HL-60 (cell line): ENCODE measurements around the gene PNLIPRP1.

Source experiments
- DNase-seq, 2 experiments: peaks; one replicate each; pipeline ENCODE4 v3.0.0-alpha.2; 2010 to 2020; ENCODE audit warnings: low read depth in 1 of 2, low spot score in 1 of 2
- H3K27ac ChIP-seq: fragments of 250-450 bp; sonication (Bioruptor Pico); replicated peaks from 2 replicates; pipeline ENCODE4 v1.5.1; 2020; ENCODE audit warnings: mild to moderate bottlenecking, moderate library complexity
- H3K27me3 ChIP-seq: fragments of 250-450 bp; sonication (Bioruptor Pico); 2 replicates; pipeline ENCODE4 v1.5.1; 2021; ENCODE audit warnings: mild to moderate bottlenecking, moderate library complexity; ENCODE audit not compliant: insufficient read depth, poor library complexity, severe bottlenecking
- H3K4me3 ChIP-seq: replicated peaks from 2 replicates; pipeline ENCODE4 v1.5.1; 2011; ENCODE audit warnings: mild to moderate bottlenecking, control low read depth, low read length; ENCODE audit not compliant: insufficient read depth
- CTCF ChIP-seq: IDR thresholded peaks from one replicate; pipeline ENCODE4 v1.5.1; 2011; ENCODE audit warnings: low read length, control low read depth, inconsistent platforms; ENCODE audit not compliant: insufficient read depth
- GABPA ChIP-seq: IDR thresholded peaks from 2 replicates; pipeline ENCODE4 v1.6.1; 2012; ENCODE audit warnings: low read depth
- POLR2AphosphoS5 ChIP-seq: IDR thresholded peaks from 2 replicates; pipeline ENCODE4 v1.6.1; 2012; ENCODE audit warnings: low read depth
- REST ChIP-seq: IDR thresholded peaks from 2 replicates; pipeline ENCODE4 v1.6.1; 2012; ENCODE audit warnings: low read depth; ENCODE audit not compliant: insufficient replicate concordance
- SPI1 ChIP-seq: IDR thresholded peaks from 2 replicates; pipeline ENCODE4 v1.6.1; 2012; ENCODE audit warnings: low read depth, mild to moderate bottlenecking, borderline replicate concordance

The PNLIPRP1 gene

GRCh38 chr10:116610443-116611152, 19.8 kb downstream of the PNLIPRP1 start:
- Histone ChIP-seq H3K4me3 (no peak overlapping the region), H3K27ac (no peak overlapping the region), H3K27me3 (no peaks in the 10 kb centered on the region)
- no peak for TF ChIP-seq SPI1
- TF ChIP-seq CTCF: no peak
- no peak for TF ChIP-seq REST
- TF ChIP-seq POLR2AphosphoS5: no peak
- DNase-seq: no peak

GRCh38 chr10:116611153-116611545, 20.4 kb downstream of the PNLIPRP1 start:
- no peak for DNase-seq
- Histone ChIP-seq H3K4me3 (no peak overlapping the region), H3K27me3 (no peaks in the 10 kb centered on the region), H3K27ac (no peak overlapping the region)
- TF ChIP-seq CTCF (no peak), REST (no peak), GABPA (no peak), SPI1 (no peak), POLR2AphosphoS5 (no peak)

GRCh38 chr10:116612107-116612769, 21.5 kb downstream of the PNLIPRP1 start:
- DNase-seq: no peak
- H3K4me3 ChIP-seq: no peak overlapping the region
- H3K27me3 ChIP-seq: no peaks in the 10 kb centered on the region
- no peak overlapping the region for H3K27ac ChIP-seq
- no peak for TF ChIP-seq SPI1
- TF ChIP-seq REST: no peak
- no peak for TF ChIP-seq CTCF
